ENCODE results near the gene ICAM2.
"Not testable (repeated sequence)": the region's sequence is repeated elsewhere in the genome, so short reads cannot be mapped to it uniquely, and the experiment has no call there.

ICAM2 gene

GRCh38 chr17:64025732-64026294, 5.4 kb upstream of the ICAM2 start:
- H3K4me3 ChIP-seq (ENCODE audit: low read depth, low read length): peak overlapping the region; percentile 16
- peak; percentile 94 for DNase-seq (ENCODE audit: low read depth)
- TF ChIP-seq CTCF (IDR thresholded peaks at IDR 0.05; ENCODE audit: insufficient read depth, low read depth, low read length, missing control alignments): peak; percentile 99

GRCh38 chr17:64024781-64025731, 4.6 kb upstream of the ICAM2 start:
- H3K4me3 ChIP-seq (ENCODE audit: low read depth, low read length): no peak overlapping the region
- no peak for TF ChIP-seq CTCF (IDR thresholded peaks at IDR 0.05; ENCODE audit: insufficient read depth, low read depth, low read length, missing control alignments)

GRCh38 chr17:64024215-64024654, 3.8 kb upstream of the ICAM2 start:
- H3K4me3 ChIP-seq (ENCODE audit: low read depth, low read length): no peak overlapping the region
- no peak for TF ChIP-seq CTCF (IDR thresholded peaks at IDR 0.05; ENCODE audit: insufficient read depth, low read depth, low read length, missing control alignments)
- DNase-seq (ENCODE audit: low read depth): no peak

More at GRCh38 chr17:64024781-64025731, 4.6 kb upstream of the ICAM2 start:
- DNase-seq (ENCODE audit: low read depth): no peak

DNA sequence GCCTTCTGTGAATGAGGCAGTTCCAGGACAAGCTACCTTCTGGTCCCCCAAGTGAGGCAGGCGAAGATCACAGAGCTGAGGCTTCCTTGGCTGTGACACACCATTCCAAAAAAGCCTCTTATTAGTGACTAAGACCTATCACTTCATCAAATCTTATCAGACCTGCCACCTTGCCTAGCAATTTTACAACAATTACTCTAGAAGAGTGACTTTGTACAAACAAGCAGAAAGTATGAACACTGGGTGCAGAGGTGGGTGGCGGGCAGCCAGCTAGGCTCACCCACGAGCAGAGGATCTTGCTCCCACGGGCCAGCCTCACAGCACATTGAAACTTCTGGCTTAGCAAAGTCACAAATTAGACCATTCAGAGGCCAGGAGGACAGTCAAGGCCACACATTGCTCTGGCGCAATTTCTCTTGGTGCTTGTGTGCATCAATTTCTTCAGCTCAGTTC, 2.2 kb upstream of the ICAM2 start:
- no peak for TF ChIP-seq CTCF (IDR thresholded peaks at IDR 0.05; ENCODE audit: insufficient read depth, low read depth, low read length, missing control alignments)
- no peak for DNase-seq (ENCODE audit: low read depth)
- no peak overlapping the region for H3K4me3 ChIP-seq (ENCODE audit: low read depth, low read length)

GRCh38 chr17:64019551-64019961, 877 bp downstream of the ICAM2 start:
- DNase-seq (ENCODE audit: low read depth): not testable (repeated sequence)
- H3K4me3 ChIP-seq (ENCODE audit: low read depth, low read length): peak overlapping the region; percentile 87

- no peak for DNase-seq (ENCODE audit: low read depth)
- peak; percentile 25 for TF ChIP-seq CTCF (IDR thresholded peaks at IDR 0.05; ENCODE audit: insufficient read depth, low read depth, low read length, missing control alignments)
- H3K4me3 ChIP-seq (ENCODE audit: low read depth, low read length): peak overlapping the region; percentile 36
Measured at GRCh38 chr17:64017381-64017980, 3.0 kb downstream of the ICAM2 start.

- peak overlapping the region; percentile 36 for H3K4me3 ChIP-seq (ENCODE audit: low read depth, low read length)
- no peak for TF ChIP-seq CTCF (IDR thresholded peaks at IDR 0.05; ENCODE audit: insufficient read depth, low read depth, low read length, missing control alignments)
- DNase-seq (ENCODE audit: low read depth): no peak
Measured at GRCh38 chr17:64016974-64017373, 3.5 kb downstream of the ICAM2 start.

All from GM12865 (cell line).